Endothelial cell of umbilical vein (primary cell): ENCODE results near the gene ARHGAP10.

ENCODE experiments used
- CTCF ChIP-seq, 2 donors: IDR thresholded peaks; 1 replicate in 1 of 2; 2 replicates in 1 of 2; pipeline ENCODE4 v1.5.1; 2011; ENCODE audit warnings: low read length in 2 of 2, mild to moderate bottlenecking in 2 of 2, moderate library complexity in 2 of 2, control low read depth in 1 of 2, inconsistent platforms in 1 of 2, low read depth in 1 of 2; ENCODE audit not compliant: insufficient read depth in 1 of 2; ENCODE audit errors: extremely low read depth in 1 of 2
- EZH2 ChIP-seq: IDR thresholded peaks from 2 replicates; pipeline ENCODE4 v1.6.1; 2012; ENCODE audit warnings: borderline replicate concordance, low read depth, mild to moderate bottlenecking, moderate library complexity, low read length, inconsistent platforms; ENCODE audit not compliant: severe bottlenecking
- FOS ChIP-seq: IDR thresholded peaks from 2 replicates; pipeline ENCODE4 v1.6.1; 2011; ENCODE audit warnings: mild to moderate bottlenecking, low read length, moderate library complexity, borderline replicate concordance; ENCODE audit not compliant: insufficient read depth
- MYC ChIP-seq: IDR thresholded peaks from one replicate; pipeline ENCODE4 v1.6.1; 2011; ENCODE audit warnings: mild to moderate bottlenecking, low read depth, low read length
- POLR2A ChIP-seq: IDR thresholded peaks from 2 replicates; pipeline ENCODE4 v1.6.1; 2012; ENCODE audit warnings: low read depth, mild to moderate bottlenecking, control low read depth, low read length
- POLR2AphosphoS5 ChIP-seq: IDR thresholded peaks from 2 replicates; pipeline ENCODE4 v1.6.1; 2012; ENCODE audit warnings: low read depth, mild to moderate bottlenecking, control low read depth, low read length, moderate library complexity; ENCODE audit not compliant: insufficient read depth
- TF ChIP-seq, protein P1 (sequence below): IDR thresholded peaks from 2 replicates; pipeline ENCODE4 v1.6.1; 2011; ENCODE audit not compliant: insufficient read depth, insufficient read length

DNA sequence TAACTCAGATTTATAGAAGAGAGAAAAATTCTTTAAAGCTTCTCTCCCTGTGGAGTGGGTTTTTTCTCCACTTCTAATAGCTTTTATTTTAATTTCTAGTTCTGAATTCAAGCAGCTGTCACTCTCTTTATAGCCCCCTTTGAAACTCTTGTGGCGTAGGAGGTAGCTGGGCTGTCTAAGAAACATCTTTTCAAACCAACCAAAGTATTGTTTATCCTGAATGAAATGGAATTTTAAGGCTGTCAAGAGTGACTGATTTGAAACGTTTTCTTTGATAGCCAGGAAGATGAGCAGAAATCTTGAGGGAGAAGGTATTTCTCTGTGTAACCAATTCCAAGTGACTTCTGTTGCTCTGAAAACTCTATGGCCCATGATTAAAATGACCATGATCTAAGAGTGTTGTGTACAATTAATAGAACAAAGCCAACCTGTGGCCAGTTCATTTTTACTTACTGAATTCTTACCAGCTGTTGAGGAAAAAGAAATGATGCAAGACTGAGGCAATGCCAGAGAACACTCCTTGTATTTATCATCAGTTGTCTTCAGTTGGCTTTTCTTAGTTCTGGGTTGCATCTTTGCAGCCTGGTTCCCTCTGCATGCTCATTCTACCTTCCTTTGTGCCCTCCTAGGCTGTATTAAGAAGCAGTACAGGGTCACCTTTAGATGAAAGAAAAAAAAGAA lies 298.4 kb downstream of the ARHGAP10 start:
- TF ChIP-seq CTCF (IDR thresholded peaks at IDR 0.05; ENCODE audit: extremely low read depth in 1 of 2, insufficient read depth in 1 of 2, low read depth in 1 of 2, low read length in 2 of 2) = no peak
- TF ChIP-seq, protein P1, sequence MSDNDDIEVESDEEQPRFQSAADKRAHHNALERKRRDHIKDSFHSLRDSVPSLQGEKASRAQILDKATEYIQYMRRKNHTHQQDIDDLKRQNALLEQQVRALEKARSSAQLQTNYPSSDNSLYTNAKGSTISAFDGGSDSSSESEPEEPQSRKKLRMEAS = no peak
- no peak for TF ChIP-seq POLR2A
- no peak for TF ChIP-seq EZH2
- TF ChIP-seq MYC = no peak
- no peak for TF ChIP-seq POLR2AphosphoS5
- TF ChIP-seq FOS = no peak
